Endothelial cell of umbilical vein (primary cell): ENCODE data around the gene CLDN3. TPM values are rescaled to one million over a fixed set of nuclear protein-coding genes. Genes with fewer than 3 reads are reported as not detected.

ENCODE experiments used
- BruUV-seq: library from RNA; stranded (reverse); fragments of 400-500 nt; replicated peaks from 2 replicates; lab custom pipeline; 2021; lab: Mats Ljungman, UMichigan
- CTCF ChIA-PET: fragments of 300-600, 350-600 bp; sonication (Branson Sonifier 250); formaldehyde crosslinking; loops from one replicate; lab custom pipeline; 2021; ENCODE audit warnings: antibody characterized with exemption, inconsistent platforms; lab: Charles Lee
- POLR2A ChIA-PET: fragments of 300-600, 350-600 bp; sonication (Branson Sonifier 250); formaldehyde crosslinking; loops from one replicate; lab custom pipeline; 2021; ENCODE audit warnings: antibody characterized with exemption, inconsistent platforms; lab: Charles Lee
- DNase-seq: peaks from one replicate; pipeline ENCODE4 v3.0.0-alpha.2; 2011; ENCODE audit warnings: low read depth, low spot score
- FAIRE-seq: peaks from 2 replicates; lab custom pipeline; 2011; peaks lifted over from hg19 to GRCh38; lab: Jason Lieb, UNC
- H2AFZ ChIP-seq: 2 replicates; pipeline ENCODE4 v1.6.0; 2012; ENCODE audit warnings: low read depth, low read length, control low read depth, inconsistent platforms
- H3K27ac ChIP-seq: 2 replicates; pipeline ENCODE4 v1.5.1; 2011; ENCODE audit warnings: low read depth, mild to moderate bottlenecking, control low read depth, low read length, moderate library complexity; ENCODE audit not compliant: insufficient read depth
- H3K27me3 ChIP-seq, 2 experiments: 2 replicates each; pipeline versions ENCODE4 v1.6.0 to v1.6.1; 2011; ENCODE audit warnings: low read length in 2 of 2, mixed read lengths in 1 of 2; ENCODE audit not compliant: control insufficient read depth in 2 of 2, insufficient read depth in 2 of 2
- H3K36me3 ChIP-seq, 2 experiments: 2 replicates in 1 of 2; 3 replicates in 1 of 2; pipeline ENCODE4 v1.5.1; 2011; ENCODE audit warnings: low read length in 2 of 2, mild to moderate bottlenecking in 1 of 2, moderate library complexity in 1 of 2; ENCODE audit not compliant: control insufficient read depth in 2 of 2, insufficient read depth in 2 of 2; ENCODE audit errors: extremely low read depth in 1 of 2
- H3K4me1 ChIP-seq: 3 replicates; pipeline ENCODE4 v1.5.1; 2011; ENCODE audit warnings: mild to moderate bottlenecking, low read length; ENCODE audit not compliant: control insufficient read depth, insufficient read depth; ENCODE audit errors: extremely low read depth
- H3K4me2 ChIP-seq: 2 replicates; pipeline ENCODE4 v1.6.1; 2011; ENCODE audit warnings: low read length, control low read depth, mixed read lengths; ENCODE audit not compliant: insufficient read depth
- H3K4me3 ChIP-seq, 3 experiments: fragments of 200-600 bp in 1 of 3; sonication (generic), shearing (Covaris generic) in 1 of 3; replicated peaks in 1 of 3; 2 replicates each; pipeline ENCODE4 v1.5.1; 2011 to 2016; ENCODE audit warnings: control low read depth in 3 of 3, low read length in 3 of 3, mild to moderate bottlenecking in 2 of 3, inconsistent platforms in 1 of 3, low read depth in 1 of 3, moderate library complexity in 1 of 3; ENCODE audit not compliant: insufficient read depth in 1 of 3
- H3K79me2 ChIP-seq: 2 replicates; pipeline ENCODE4 v1.6.0; 2012; ENCODE audit warnings: low read length, inconsistent platforms; ENCODE audit not compliant: control insufficient read depth, insufficient read depth
- H3K9ac ChIP-seq: replicated peaks from 2 replicates; pipeline ENCODE3; 2011; ENCODE audit warnings: low read length, control low read depth; ENCODE audit not compliant: insufficient read depth; ENCODE audit errors: extremely low read depth
- H3K9me1 ChIP-seq: replicated peaks from 3 replicates; pipeline ENCODE4 v1.6.0; 2011; ENCODE audit warnings: mild to moderate bottlenecking, low read length; ENCODE audit not compliant: control insufficient read depth, insufficient read depth; ENCODE audit errors: extremely low read depth
- H3K9me3 ChIP-seq: replicated peaks from 2 replicates; pipeline ENCODE4 v1.5.1; 2012; ENCODE audit warnings: low read length, inconsistent platforms; ENCODE audit not compliant: control insufficient read depth, insufficient read depth
- H4K20me1 ChIP-seq: replicated peaks from 2 replicates; pipeline ENCODE3; 2011; ENCODE audit warnings: mild to moderate bottlenecking, low read length; ENCODE audit not compliant: control insufficient read depth, insufficient read depth; ENCODE audit errors: extremely low read depth
- CTCF ChIP-seq, 2 donors: IDR thresholded peaks; 1 replicate in 1 of 2; 2 replicates in 1 of 2; pipeline ENCODE4 v1.5.1; 2011; ENCODE audit warnings: low read length in 2 of 2, mild to moderate bottlenecking in 2 of 2, moderate library complexity in 2 of 2, control low read depth in 1 of 2, inconsistent platforms in 1 of 2, low read depth in 1 of 2; ENCODE audit not compliant: insufficient read depth in 1 of 2; ENCODE audit errors: extremely low read depth in 1 of 2
- EZH2 ChIP-seq: IDR thresholded peaks from 2 replicates; pipeline ENCODE4 v1.6.1; 2012; ENCODE audit warnings: borderline replicate concordance, low read depth, mild to moderate bottlenecking, moderate library complexity, low read length, inconsistent platforms; ENCODE audit not compliant: severe bottlenecking
- FOS ChIP-seq: IDR thresholded peaks from 2 replicates; pipeline ENCODE4 v1.6.1; 2011; ENCODE audit warnings: mild to moderate bottlenecking, low read length, moderate library complexity, borderline replicate concordance; ENCODE audit not compliant: insufficient read depth
- GATA2 ChIP-seq: IDR thresholded peaks from 2 replicates; pipeline ENCODE4 v1.7.0; 2011; ENCODE audit warnings: low read depth, mild to moderate bottlenecking, moderate library complexity, mixed read lengths, low read length; ENCODE audit not compliant: insufficient read length, insufficient read depth
- JUN ChIP-seq: IDR thresholded peaks from 2 replicates; pipeline ENCODE4 v1.6.1; 2011; ENCODE audit warnings: borderline replicate concordance, low read depth; ENCODE audit not compliant: insufficient read length, insufficient read depth
- MAX ChIP-seq: IDR thresholded peaks from 2 replicates; pipeline ENCODE4 v1.6.1; 2011; ENCODE audit not compliant: insufficient read depth, insufficient read length
- MYC ChIP-seq: IDR thresholded peaks from one replicate; pipeline ENCODE4 v1.6.1; 2011; ENCODE audit warnings: mild to moderate bottlenecking, low read depth, low read length
- POLR2A ChIP-seq: IDR thresholded peaks from 2 replicates; pipeline ENCODE4 v1.6.1; 2012; ENCODE audit warnings: low read depth, mild to moderate bottlenecking, control low read depth, low read length
- POLR2AphosphoS5 ChIP-seq: IDR thresholded peaks from 2 replicates; pipeline ENCODE4 v1.6.1; 2012; ENCODE audit warnings: low read depth, mild to moderate bottlenecking, control low read depth, low read length, moderate library complexity; ENCODE audit not compliant: insufficient read depth
- dilution Hi-C: fragments of 300-500 bp; cut with MboI; formaldehyde crosslinking; loops from one replicate; pipeline ENCODE4 v1.15.0; 2019; ENCODE audit warnings: low sequenced_read_pairs; ENCODE audit not compliant: extremely low pct_ligation_motif_present
- intact Hi-C: fragments of 100-400 bp; cut with micrococcal nuclease; formaldehyde crosslinking; loops from one replicate; pipeline ENCODE4 v1.10.0; 2022
- polyA plus RNA-seq, 4 experiments: library from polyadenylated mRNA; depleted of rRNA in 3 of 4; stranded (reverse) in 3 of 4; unstranded in 1 of 4; fragments of >200 nt; gene quantifications; 2 replicates each; pipeline versions ENCODE4 v1.2.1 to v1.2.3, GENCODE V29; 2011 to 2012; ENCODE audit warnings: missing spikeins in 1 of 4
- total RNA-seq: library from RNA; stranded (reverse); gene quantifications from 2 replicates; pipeline ENCODE4 v1.2.3, GENCODE V29; 2021

CLDN3 gene
- total and polyA plus RNA-seq, 2 donors (not counting 3 experiments of a cell fraction or from before 2014, with no cell fraction given), result 0.62 to 1.9 TPM

GRCh38 chr7:73749931-73750776, 19.9 kb downstream of the CLDN3 start:
- BruUV-seq, result no TSS peak
- intact Hi-C loops, result no loop called here
- Histone ChIP-seq H4K20me1 (no peaks in the 10 kb centered on the region), H2AFZ (no peak overlapping the region), H3K9me3 (no peaks in the 10 kb centered on the region), H3K79me2 (no peaks in the 10 kb centered on the region), H3K36me3 (no peaks in the 10 kb centered on the region), H3K4me2 (no peak overlapping the region), H3K27ac (no peak overlapping the region), H3K27me3 (no peaks in the 10 kb centered on the region), H3K9me1 (no peaks in the 10 kb centered on the region), H3K9ac (no peak overlapping the region), H3K4me1 (no peaks in the 10 kb centered on the region), H3K4me3 (no peak overlapping the region)
- CTCF ChIA-PET, result no interaction called here
- DNase-seq, result no peak
- no peak for FAIRE-seq
- dilution Hi-C loops, result no loop called here
- POLR2A ChIA-PET, result no interaction called here
- TF ChIP-seq JUN, result no peak
- no peak for TF ChIP-seq CTCF (IDR thresholded peaks at IDR 0.05; ENCODE audit: extremely low read depth in 1 of 2, insufficient read depth in 1 of 2, low read depth in 1 of 2, low read length in 2 of 2)
- no peak for TF ChIP-seq POLR2A
- no peak for TF ChIP-seq MAX
- no peak for TF ChIP-seq MYC
- no peak for TF ChIP-seq EZH2
- no peak for TF ChIP-seq FOS
- TF ChIP-seq GATA2, result no peak
- TF ChIP-seq POLR2AphosphoS5, result no peak
